CD4-positive, alpha-beta T cell treated with Interleukin-21 for 1 hour (primary cell): ENCODE results near the gene SLC1A4.
"Not testable (repeated sequence)": the region's sequence is repeated elsewhere in the genome, so short reads cannot be mapped to it uniquely, and the experiment has no call there.

Source experiments
- DNase-seq: peaks from one replicate; pipeline ENCODE4 v3.0.0-alpha.2; 2020

The SLC1A4 gene

DNA sequence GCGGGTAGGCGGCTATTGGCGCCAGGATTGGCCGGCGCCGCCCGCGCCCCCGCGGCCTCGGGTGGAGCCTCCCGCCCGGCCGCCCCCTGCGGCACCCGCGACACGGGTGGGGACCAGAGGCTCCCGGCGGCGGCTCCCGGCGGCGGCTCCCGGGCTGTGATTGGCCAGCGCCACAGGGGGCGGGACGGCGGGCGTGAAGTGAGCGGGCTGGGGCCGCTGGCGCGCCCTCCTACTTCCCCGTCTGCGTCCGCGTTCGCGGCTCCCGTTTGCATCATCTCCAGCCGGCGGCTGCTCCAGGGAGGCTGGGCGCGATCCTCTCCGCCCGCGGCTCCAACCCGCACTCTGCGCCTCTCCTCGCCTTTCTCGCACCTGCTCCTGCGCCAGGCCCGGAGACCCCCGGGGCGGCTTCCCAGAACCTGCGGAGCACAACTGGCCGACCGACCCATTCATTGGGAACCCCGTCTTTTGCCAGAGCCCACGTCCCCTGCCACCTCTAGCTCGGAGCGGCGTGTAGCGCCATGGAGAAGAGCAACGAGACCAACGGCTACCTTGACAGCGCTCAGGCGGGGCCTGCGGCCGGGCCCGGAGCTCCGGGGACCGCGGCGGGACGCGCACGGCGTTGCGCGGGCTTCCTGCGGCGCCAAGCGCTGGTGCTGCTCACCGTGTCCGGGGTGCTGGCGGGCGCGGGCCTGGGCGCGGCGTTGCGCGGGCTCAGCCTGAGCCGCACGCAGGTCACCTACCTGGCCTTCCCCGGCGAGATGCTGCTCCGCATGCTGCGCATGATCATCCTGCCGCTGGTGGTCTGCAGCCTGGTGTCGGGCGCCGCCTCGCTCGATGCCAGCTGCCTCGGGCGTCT lies at the start of gene SLC1A4:
SLC1A4 (plus strand) TSS at position 274 of the 856 bp plus-strand sequence; CDS start at position 519, 245 bp downstream.
- peak; percentile 81 for DNase-seq

DNA sequence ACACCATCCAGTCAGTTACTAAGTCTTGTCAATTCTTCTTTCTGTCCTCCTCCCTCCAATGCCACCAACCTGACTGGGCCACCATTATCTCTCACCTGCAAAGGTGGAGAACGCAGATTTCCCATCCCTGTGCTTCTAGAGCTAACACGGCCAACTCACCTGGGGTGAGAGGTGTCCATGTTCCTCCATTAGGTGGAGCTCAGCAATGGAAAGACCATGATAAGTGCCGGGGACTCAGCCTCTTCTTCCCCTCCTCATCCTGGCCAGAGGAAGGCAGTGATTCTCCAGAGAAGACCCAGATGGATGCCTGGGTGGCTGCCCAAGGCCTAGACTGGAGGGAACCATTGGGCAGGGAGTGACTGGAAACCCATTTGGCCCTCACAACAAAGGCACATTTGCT lies 48.1 kb upstream of the SLC1A4 start:
- no peak for DNase-seq

DNA sequence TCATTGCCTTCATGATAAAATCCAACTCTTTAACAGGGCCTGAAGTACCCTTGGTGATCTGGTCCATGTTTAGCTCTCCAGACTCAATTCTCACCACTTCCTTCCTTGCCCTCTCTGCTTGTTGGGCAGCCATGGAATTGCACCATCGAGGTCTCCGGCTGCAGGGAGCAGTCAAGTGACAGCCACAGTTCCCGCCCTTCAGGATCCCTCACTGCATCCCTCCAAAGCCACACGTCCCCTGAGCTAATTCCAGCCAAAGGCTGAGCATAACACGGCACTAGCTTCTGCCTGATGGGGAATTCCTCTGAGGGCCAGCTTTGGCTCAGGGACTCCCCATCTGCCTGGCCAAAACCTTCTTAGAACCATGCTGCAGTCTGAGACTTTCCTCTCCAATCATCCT lies 47.4 kb upstream of the SLC1A4 start:
- no peak for DNase-seq

DNA sequence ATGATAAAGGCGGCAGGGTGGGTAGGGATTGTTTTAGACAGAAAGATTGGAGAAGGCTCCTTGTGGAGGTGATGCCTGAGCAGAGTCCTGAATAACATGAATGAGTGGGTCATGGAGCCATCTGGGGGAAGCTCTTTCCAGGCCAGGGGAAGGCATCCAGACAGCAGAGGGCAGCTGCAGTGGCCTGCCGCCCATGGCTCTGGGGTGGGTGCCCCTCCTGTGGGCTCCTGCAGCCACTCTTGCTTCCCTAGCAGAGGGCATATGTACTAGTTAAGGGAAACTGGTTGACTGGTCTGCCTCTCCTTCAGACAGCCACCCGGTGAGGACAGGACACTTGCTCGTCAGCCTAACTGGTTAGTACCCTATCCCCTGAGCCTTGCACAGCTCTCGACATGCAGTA lies 46.5 kb upstream of the SLC1A4 start:
- DNase-seq = no peak

DNA sequence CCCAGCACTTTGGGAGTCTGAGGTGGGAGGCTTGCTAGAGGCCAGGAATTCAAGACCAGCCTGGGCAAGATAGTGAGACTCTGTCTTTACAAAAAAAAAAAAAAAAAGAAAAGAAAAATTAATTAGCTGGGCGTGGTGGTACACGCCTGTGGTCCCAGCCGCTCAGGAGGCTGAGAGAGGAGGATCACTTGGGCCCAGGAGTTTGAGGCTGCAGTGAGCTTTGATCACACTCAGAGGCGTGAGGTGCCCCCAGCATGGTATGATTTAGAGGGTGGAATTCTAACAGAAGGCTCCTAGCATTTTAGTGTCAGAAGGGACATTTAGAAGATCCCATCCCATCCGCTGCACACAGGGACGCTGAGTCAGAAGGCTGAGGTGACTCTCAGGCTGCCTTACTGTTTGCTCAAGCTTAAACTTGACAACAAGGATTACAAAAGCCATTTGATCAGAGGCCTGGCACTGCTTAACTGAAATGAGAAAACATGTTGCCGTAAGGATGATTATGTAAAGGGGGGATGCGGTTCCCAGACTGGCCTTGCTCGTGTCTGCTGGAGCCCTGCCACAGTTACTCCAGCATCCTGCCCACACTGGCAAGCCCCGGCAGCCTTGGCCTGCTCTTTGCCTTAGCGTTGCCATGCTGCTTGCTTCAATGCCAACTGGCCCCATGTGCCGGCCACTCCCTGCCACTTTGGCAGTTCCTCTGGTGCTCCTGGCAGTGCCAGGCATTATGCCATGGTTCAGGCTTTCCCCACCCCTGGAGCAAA lies 45.6 kb upstream of the SLC1A4 start:
- DNase-seq = no peak

DNA sequence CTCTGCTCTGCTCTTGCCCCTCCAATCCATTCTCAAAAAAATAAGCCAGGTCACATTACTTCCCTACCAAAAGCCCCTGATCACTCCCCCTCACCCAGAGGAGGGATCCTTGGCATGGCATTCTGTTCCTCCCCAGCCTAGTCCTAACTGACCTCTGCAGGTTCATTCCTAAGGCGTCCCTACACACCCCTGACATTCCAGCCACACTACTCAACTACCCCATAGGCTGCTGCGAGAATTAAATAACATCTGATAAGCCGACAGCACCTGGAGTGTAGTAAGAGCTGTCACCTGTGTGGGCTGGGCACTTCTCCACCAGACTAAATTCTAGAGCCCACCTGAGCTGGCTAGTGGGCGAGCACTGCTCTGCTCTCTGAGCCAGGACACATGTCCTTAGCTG lies 44.7 kb upstream of the SLC1A4 start:
- no peak for DNase-seq

DNA sequence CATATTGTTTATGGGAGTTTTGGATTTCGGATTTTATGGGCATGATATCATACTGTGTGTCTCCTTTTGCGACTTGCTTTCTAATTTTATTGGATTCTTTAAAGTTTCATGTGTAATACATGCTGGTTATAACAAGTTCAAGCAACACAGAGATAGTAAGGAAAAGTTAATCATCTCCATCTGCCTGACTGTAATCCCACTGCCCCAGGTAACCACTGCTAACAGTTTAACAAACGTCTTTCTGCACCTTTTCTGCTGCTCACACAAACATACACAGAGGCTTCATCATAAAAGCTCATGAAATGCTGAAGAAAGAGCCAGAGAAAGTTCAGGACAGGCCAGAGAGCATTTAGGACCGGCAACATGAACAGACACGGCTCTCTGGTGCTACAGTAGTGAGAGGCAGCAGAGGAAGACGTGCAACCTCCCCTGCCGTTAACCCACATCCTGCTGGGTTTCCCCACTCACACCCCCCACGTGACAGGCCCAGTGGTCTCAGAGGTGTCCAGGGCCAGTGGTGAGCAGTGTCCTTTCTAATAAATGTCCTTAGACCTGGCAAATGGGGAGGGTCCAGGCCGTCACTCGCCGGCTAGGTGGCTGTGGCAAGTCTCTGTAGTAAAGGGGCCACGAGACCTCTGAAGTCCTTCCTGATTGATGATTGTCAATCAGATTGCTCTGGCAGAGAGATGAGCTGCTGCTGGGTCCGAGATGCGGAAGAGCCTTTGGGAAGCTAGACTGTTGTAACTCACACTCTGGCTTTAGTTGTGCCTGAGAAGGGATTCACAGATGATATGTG lies 43.0 kb upstream of the SLC1A4 start:
- peak; percentile 66 for DNase-seq

DNA sequence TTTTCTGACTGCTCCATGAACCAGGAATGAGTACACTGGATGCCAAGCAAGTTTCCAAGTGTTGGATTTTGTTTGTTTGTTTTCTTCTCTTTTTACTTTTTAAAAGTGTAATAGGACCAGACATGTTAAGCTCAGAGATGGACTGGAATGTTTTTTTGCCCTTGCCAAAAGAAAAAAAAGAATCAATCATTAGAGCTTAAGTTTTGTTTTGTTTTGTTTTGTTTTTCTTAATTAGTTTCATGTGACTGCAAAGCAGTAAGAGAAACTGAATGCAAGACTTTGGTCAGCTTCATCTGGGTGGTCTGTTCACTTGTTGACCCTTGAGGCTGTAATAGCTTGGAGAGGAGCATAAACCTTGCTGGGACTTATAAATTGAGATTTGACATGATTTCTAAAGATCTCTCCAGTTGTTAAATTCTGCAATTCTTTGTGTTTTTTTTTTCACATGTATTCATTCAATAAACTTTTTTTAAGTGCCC lies 42.4 kb upstream of the SLC1A4 start:
- no peak for DNase-seq

DNA sequence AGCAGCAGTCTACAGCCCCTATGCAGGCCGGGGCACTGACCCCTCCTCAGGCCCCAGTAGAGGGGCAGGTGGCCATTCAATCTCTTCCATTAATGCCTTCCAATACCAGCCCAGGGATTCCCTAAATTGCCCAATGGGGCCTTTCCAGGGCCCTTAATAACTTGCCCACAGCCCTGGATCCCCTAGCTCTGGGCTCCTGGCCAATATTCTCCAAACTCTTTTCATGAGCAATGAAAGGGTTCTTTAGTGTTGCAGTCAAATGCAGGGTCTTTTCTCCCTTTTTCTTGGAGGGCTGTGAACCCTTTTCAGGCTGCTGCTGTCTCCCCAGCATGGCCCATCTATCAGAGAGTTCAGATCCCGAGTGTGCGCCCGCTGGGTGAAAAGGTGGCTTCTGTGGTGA lies 41.3 kb upstream of the SLC1A4 start:
- DNase-seq = no peak

DNA sequence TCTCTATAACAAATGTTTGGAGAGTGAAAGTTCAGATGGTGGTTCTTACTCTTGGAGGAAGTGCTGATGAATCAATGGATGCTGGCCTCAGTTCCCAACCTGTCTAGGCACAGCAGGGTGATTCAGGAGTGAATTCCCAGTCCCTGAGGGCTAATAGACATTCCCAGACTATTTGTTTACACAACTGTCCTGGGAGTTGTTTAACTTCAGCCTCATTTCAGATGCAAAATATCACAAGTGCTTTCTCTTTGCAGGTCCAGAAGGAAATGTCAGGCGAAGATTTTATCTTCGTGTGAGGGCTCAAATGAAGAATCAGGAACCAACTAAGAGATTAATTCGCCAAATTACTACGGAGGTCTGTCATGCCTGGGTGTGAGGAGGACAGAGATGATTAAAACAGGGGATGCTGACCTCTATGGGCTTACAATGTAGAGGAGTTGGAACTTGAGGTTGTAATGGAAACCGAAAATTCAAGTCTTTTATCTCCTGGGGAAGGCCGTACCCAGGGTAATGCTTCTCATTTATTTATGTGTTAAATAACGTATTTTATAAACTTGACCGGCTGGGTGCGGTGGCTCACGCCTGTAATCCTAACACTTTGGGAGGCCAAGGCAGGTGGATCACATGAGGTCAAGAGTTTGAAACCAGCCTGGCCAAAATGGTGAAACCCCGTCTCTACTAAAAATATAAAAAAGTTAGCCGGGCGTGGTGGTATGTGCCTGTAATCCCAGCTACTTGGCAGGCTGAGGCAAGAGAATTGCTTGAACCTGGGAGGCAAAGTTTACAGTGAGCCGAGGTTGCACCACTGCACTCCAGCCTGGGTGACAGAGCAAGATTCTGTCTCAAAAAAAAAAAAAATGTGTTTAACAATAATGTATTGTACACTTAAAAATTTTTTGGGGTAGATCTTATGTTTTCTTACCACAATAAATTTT lies 38.7 kb upstream of the SLC1A4 start:
- DNase-seq = no peak

DNA sequence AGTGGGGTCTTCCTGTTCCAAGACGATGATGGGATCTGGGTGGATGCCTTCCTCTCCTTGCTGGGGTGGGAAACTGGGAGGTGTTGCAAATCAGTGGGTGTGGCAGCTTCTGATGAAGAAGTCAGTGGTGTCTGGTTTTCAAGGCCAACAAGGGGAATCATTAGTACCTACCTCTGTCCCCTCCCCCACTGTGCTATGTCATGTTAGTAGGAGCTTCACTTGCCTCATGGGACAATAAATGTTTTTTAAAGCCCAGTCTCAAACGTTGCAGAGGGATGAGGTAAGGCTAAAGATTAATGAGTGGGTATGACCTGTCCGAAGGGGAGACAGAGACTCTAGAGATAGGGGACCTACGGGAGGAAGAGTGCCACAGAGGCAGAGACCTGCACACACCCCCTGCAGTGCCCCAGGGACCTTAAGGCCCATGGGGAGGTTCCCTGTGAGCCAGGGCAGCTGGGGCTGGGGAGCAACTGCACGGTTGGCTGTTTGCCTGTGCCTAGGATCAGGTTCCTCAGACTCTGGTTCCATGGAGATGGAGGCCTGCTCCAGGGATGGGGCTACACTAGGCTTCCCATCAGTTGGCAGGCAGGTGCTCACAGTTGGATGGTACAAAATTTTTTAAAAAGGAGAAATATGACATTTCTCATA lies 37.8 kb upstream of the SLC1A4 start:
- no peak for DNase-seq

DNA sequence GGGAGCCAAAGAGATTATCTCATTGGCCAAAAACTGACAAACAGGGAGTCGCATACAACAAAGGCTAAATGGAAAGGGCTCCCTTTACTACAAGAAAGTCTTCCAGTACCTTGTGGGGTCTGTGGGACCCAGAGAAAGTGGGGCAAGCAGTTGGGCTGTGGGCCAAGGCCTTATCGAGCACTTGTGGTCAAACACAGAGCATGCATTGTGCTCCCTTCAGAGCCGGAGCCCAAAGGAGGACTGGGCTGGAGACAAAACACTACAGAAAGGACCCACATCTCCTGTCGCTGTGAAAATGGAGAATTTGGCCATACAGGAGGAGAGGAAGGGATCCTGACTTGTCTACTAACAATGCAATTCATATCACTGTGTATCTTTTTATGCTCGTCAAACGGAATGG lies 37.1 kb upstream of the SLC1A4 start:
- no peak for DNase-seq

DNA sequence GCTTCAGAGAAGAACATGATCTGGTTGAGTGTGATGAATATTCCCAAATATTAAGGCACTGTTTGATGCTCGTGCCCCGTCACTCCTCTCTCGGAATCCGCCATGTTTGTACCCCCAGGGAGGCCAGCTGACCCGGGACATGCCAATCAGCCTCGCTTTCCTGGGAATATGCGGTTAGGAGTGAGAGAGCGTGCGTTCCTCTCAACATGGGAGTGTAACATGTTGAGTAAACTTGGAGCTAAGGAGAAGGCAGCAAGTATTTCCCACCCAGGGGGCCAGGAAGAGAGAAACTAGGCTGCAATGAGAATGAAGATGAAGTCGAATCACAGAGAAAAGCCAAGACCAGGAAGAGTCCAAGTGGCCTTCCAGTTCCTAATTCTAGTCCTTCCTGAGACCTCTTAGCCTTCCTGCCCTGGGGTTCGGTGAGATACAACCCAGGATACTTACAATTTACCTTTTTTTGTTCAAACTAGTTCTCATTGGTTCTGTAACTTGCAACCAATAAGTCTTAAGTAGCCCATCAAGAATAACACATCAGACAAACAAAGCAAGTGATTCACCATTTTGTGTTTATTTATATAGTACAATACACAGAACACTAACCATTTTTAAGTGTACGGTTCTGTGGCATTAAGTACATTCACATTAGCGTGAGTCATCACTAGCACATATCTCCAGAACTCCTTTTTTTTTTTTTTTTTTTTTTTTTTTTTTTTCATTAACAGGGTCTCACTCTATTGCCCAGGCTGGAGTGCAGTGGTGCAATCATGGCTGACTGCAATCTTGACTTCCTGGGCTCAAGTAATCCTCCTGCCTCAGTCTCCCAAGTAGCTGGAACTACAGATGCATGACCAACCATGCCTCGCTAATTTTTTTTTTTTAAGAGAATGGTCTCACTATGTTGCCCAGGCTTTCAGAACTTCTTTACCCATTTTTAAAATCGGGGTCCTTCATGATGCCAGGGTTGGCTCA lies 36.4 kb upstream of the SLC1A4 start:
- no peak for DNase-seq

DNA sequence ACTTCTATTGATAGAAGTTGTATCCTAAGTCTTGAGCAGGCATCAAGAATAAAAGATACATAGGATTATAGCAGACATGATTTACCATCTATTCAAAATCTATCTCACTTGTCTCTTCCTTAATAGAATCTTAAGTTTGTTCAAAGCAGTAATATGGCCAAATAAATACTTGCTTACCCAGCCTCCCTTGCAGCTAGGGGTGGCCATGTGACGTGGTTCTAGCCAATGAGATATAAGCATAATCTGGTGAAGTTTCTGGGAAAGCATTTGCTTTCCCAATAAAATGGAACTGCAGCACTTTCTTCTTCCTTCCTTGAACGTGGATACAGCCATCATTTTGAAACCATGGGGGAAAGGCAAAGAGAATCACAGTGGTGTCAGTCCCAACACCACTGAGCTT lies 33.7 kb upstream of the SLC1A4 start:
- no peak for DNase-seq

DNA sequence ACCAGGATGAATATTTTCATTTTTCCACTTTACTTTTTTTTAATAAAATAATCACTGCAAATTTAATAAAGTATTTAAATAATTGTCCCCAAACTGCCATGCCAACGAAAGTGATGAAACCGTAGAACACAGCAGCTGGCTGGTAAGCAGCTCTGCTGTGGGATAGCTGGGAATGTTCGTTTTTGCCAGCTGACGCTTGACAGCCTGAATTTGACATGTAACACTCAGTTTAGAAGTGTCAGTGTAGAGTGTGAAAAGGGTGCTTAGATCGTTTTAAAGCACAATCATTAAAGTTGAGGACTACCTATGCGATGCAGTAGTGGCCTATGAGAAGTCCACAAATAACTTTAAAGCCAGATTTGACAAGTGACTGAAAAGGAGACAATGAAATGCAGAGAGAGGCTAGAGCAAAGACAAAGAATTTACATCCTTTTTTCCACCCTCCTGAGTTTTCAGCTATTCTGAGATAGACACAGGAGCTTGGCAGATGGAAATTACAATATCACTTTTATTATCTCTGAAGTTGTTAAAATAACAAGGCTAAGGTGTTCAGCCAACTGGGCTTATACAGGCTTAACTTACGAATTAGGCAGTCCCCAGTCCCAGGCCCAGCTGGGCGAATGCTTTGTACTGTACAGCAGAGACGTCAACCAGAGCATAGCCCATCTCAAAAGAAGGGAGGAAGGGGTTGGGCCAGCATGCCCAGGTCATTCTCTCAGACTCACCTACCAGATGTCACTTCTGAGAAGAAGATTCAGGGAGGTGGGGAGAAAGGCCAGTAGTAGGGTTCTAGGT lies 31.9 kb upstream of the SLC1A4 start:
- no peak for DNase-seq

DNA sequence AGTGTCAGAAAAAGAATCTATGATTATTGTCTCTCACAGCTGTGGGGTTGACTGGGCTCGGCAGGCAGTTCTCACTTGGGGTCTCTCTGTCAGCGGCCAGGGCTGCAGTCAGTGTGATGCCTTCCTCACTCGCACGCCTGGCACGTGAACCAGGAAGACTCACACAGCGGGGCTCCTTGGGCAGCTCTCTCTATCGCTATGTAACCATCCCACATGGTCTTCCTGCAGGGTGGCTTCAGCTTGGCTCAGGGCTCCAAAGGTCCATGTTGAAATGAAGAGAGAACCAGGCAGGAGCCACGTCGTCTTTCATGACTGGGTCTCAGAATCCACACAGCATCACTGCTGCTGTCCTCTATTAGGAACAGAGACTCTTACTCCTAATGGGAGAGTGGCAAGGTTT lies 30.6 kb upstream of the SLC1A4 start:
- DNase-seq = no peak

DNA sequence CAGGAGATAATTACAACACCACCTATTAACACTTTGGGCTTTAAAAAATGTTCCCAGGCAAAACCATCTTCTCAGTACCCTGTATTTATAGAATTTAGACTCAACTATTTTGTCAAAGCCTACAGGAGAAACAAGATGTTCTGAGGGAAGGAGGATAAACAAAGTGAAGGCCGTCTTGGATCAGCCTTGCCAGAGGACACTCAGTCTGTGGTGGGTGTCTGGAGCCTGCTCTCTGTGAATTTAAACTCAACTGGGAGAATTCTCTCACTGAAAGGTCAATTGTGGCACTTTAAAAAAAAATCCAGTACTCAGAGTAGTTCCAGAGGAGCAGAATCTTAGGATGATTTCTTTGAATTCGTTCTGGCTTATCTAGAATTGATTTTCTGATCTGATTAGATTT lies 28.4 kb upstream of the SLC1A4 start:
- no peak for DNase-seq

DNA sequence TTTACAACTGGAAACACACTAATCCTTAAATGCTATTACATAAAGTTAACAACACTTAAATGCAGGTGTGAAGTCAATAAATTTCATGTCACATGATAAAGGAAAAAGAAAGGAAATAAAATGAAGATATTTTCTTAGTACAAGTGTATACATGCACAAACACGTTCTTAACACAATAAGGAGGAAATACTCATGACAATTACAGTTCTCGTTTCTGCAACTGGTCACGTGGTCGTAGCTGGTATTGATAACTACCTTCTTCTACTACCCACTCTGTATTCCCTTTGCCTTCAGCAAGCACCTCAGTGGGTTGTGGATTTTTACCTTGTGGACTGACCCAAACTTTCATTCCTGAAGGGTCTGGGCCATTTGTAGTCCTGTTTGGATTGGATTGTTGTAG lies 26.1 kb upstream of the SLC1A4 start:
- DNase-seq = not testable (repeated sequence)

DNA sequence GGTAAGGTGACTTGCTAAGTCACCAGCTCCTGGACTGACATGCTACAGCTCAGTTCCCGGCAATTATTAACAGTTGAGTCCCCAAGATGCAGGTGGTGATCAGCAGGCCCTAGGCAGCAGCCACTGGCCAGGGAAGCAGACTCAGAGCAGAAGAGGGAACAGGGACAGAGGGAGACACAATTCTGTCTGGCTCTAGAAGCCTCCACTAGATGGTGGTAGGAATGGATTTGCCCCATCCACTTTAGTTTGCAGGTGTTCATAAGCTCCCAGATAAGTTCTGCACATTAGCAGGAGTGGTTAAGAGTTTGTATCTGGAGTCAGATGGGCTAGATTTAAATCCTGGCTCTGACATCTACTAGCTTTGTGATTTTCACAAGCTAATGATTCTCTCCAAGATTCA lies 25.5 kb upstream of the SLC1A4 start:
- no peak for DNase-seq

DNA sequence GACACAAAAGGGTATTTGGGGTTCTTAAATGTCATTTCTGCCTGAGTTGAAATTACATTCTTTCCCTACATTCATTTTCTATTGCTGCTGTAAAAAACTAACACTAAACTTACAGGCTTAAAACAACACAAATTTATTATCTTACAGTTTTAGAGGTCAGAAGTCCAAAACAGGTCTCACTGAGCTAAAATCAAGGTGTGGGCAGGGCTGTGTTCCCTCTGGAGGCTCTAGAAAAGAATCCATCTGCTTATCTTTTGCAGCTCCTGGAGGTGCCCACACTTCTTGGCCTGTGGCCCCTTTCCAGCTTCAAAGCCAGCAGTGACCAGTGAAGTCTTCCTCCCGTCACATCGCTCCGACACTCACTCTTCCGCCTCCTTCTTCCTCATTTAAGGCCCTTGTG lies 23.2 kb upstream of the SLC1A4 start:
- no peak for DNase-seq
